ENCODE measurements around the gene MUC12. TPM values are rescaled to one million over a fixed set of nuclear protein-coding genes. Genes with fewer than 3 reads are reported as not detected.

The MUC12 gene
- total and polyA plus RNA-seq, 2 of the 13 experiments (the other 11 are each of a cell fraction or from before 2014, with no cell fraction given) = not detected

DNA sequence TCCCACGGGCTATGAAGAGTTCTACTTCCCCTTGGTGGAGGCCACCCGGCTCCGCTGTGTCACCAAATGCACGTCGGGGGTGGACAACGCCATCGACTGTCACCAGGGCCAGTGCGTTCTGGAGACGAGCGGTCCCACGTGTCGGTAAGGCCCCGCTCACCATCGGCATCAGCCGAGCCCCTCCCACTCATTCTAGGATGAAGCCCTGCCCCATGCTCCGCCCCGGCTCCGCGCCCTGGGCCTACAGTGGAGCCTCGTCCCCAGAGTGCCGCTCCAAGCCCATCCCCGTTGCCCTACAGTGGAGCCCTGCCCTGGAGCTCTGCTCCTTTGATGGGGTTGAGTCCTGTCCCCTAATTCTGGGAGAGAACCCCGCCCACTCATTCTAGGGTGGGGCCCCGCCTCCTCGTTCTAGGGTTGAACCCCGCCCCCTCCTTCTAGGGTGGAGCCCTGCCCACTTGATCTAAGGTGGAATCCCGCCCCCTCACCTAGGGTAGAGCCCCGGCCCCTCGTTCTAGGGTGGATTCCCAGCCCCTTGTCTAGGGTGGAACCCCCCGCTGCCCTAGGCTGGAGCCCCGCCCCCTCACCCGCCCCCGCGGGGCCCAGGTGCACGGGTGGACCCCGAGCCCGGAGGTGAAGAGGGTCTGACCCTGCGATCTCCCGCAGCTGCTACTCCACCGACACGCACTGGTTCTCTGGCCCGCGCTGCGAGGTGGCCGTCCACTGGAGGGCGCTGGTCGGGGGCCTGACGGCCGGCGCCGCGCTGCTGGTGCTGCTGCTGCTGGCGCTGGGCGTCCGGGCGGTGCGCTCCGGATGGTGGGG is 3.4 kb upstream of the MUC12 start (continued):
- TF ChIP-seq SRF (IDR thresholded peaks at IDR 0.05; ENCODE audit: low read depth, low read length) (0 out of 2 replicates have a peak, but pooled peaks have one; percentile 6), CBFB (CRISPR knock-in tag; IDR thresholded peaks at IDR 0.05) (peak; percentile 46; the same call in 1 of the 2 replicates), NFKB2 (CRISPR knock-in tag; IDR thresholded peaks at IDR 0.05; ENCODE audit: borderline replicate concordance) (0 out of 2 replicates have a peak, but pooled peaks have one; percentile 12), ZNF552 (CRISPR knock-in tag; IDR thresholded peaks at IDR 0.05; ENCODE audit: borderline replicate concordance) (no peak), ZNF737 (CRISPR knock-in tag; IDR thresholded peaks at IDR 0.05; ENCODE audit: borderline replicate concordance) (no peak), ZSCAN22 (CRISPR knock-in tag; IDR thresholded peaks at IDR 0.05) (no peak), MIER2 (CRISPR knock-in tag; IDR thresholded peaks at IDR 0.05) (peak; percentile 59; the same call in 1 of the 2 replicates), ZNF598 (CRISPR knock-in tag; IDR thresholded peaks at IDR 0.05; ENCODE audit: borderline replicate concordance) (0 out of 2 replicates have a peak, but pooled peaks have one; percentile 30), ZNF7 (CRISPR knock-in tag; IDR thresholded peaks at IDR 0.05) (no peak), NR2F6 (IDR thresholded peaks at IDR 0.05) (no peak), NR2F6 (CRISPR knock-in tag; IDR thresholded peaks at IDR 0.05) (peak; percentile 65; the same call in 1 of the 2 replicates), POGZ (CRISPR knock-in tag; IDR thresholded peaks at IDR 0.05) (0 out of 2 replicates have a peak, but pooled peaks have one; percentile 20)
- TF ChIP-seq, protein P1, sequence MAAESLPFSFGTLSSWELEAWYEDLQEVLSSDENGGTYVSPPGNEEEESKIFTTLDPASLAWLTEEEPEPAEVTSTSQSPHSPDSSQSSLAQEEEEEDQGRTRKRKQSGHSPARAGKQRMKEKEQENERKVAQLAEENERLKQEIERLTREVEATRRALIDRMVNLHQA (CRISPR knock-in tag; IDR thresholded peaks at IDR 0.05) = no peak
- TF ChIP-seq, protein P2, sequence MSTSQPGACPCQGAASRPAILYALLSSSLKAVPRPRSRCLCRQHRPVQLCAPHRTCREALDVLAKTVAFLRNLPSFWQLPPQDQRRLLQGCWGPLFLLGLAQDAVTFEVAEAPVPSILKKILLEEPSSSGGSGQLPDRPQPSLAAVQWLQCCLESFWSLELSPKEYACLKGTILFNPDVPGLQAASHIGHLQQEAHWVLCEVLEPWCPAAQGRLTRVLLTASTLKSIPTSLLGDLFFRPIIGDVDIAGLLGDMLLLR (CRISPR knock-in tag; IDR thresholded peaks at IDR 0.05) = peak; percentile 55; the same call in 1 of the 2 replicates
- TF ChIP-seq, protein P3, sequence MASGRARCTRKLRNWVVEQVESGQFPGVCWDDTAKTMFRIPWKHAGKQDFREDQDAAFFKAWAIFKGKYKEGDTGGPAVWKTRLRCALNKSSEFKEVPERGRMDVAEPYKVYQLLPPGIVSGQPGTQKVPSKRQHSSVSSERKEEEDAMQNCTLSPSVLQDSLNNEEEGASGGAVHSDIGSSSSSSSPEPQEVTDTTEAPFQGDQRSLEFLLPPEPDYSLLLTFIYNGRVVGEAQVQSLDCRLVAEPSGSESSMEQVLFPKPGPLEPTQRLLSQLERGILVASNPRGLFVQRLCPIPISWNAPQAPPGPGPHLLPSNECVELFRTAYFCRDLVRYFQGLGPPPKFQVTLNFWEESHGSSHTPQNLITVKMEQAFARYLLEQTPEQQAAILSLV (CRISPR knock-in tag; IDR thresholded peaks at IDR 0.05; ENCODE audit: borderline replicate concordance) = 0 out of 2 replicates have a peak, but pooled peaks have one; percentile 36
- TF ChIP-seq, protein P4, sequence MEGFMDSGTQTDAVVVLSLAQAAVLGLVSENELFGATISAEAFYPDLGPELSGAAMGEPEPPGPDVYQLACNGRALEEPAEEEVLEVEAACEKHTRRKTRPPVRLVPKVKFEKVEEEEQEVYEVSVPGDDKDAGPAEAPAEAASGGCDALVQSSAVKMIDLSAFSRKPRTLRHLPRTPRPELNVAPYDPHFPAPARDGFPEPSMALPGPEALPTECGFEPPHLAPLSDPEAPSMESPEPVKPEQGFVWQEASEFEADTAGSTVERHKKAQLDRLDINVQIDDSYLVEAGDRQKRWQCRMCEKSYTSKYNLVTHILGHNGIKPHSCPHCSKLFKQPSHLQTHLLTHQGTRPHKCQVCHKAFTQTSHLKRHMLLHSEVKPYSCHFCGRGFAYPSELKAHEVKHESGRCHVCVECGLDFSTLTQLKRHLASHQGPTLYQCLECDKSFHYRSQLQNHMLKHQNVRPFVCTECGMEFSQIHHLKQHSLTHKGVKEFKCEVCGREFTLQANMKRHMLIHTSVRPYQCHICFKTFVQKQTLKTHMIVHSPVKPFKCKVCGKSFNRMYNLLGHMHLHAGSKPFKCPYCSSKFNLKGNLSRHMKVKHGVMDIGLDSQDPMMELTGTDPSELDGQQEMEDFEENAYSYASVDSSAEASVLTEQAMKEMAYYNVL (CRISPR knock-in tag; IDR thresholded peaks at IDR 0.05; ENCODE audit: borderline replicate concordance) = peak; percentile 77; the same call in 1 of the 2 replicates
- TF ChIP-seq, protein P5, sequence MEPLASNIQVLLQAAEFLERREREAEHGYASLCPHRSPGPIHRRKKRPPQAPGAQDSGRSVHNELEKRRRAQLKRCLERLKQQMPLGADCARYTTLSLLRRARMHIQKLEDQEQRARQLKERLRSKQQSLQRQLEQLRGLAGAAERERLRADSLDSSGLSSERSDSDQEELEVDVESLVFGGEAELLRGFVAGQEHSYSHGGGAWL (CRISPR knock-in tag; IDR thresholded peaks at IDR 0.05) = 0 out of 2 replicates have a peak, but pooled peaks have one; percentile 48
- TF ChIP-seq, protein P6, sequence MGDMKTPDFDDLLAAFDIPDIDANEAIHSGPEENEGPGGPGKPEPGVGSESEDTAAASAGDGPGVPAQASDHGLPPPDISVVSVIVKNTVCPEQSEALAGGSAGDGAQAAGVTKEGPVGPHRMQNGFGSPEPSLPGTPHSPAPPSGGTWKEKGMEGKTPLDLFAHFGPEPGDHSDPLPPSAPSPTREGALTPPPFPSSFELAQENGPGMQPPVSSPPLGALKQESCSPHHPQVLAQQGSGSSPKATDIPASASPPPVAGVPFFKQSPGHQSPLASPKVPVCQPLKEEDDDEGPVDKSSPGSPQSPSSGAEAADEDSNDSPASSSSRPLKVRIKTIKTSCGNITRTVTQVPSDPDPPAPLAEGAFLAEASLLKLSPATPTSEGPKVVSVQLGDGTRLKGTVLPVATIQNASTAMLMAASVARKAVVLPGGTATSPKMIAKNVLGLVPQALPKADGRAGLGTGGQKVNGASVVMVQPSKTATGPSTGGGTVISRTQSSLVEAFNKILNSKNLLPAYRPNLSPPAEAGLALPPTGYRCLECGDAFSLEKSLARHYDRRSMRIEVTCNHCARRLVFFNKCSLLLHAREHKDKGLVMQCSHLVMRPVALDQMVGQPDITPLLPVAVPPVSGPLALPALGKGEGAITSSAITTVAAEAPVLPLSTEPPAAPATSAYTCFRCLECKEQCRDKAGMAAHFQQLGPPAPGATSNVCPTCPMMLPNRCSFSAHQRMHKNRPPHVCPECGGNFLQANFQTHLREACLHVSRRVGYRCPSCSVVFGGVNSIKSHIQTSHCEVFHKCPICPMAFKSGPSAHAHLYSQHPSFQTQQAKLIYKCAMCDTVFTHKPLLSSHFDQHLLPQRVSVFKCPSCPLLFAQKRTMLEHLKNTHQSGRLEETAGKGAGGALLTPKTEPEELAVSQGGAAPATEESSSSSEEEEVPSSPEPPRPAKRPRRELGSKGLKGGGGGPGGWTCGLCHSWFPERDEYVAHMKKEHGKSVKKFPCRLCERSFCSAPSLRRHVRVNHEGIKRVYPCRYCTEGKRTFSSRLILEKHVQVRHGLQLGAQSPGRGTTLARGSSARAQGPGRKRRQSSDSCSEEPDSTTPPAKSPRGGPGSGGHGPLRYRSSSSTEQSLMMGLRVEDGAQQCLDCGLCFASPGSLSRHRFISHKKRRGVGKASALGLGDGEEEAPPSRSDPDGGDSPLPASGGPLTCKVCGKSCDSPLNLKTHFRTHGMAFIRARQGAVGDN (CRISPR knock-in tag; IDR thresholded peaks at IDR 0.05) = peak; percentile 57; the same call in 1 of the 2 replicates
- TF ChIP-seq, protein P7, sequence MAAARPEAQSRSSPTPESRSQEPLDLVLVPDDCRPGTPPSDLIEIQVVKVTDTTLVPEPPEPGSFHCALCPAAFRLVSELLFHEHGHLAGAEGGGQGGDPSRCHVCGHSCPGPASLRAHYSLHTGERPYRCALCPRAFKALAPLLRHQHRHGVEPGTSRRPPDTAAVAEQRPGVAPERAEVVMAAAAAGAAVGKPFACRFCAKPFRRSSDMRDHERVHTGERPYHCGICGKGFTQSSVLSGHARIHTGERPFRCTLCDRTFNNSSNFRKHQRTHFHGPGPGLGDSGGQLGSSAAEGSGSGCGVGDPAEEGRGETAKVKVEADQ (CRISPR knock-in tag; IDR thresholded peaks at IDR 0.05; ENCODE audit: borderline replicate concordance) = 0 out of 2 replicates have a peak, but pooled peaks have one; percentile 33

All from HepG2 (cell line).